ENCODE data around the gene PRR33.

DNA sequence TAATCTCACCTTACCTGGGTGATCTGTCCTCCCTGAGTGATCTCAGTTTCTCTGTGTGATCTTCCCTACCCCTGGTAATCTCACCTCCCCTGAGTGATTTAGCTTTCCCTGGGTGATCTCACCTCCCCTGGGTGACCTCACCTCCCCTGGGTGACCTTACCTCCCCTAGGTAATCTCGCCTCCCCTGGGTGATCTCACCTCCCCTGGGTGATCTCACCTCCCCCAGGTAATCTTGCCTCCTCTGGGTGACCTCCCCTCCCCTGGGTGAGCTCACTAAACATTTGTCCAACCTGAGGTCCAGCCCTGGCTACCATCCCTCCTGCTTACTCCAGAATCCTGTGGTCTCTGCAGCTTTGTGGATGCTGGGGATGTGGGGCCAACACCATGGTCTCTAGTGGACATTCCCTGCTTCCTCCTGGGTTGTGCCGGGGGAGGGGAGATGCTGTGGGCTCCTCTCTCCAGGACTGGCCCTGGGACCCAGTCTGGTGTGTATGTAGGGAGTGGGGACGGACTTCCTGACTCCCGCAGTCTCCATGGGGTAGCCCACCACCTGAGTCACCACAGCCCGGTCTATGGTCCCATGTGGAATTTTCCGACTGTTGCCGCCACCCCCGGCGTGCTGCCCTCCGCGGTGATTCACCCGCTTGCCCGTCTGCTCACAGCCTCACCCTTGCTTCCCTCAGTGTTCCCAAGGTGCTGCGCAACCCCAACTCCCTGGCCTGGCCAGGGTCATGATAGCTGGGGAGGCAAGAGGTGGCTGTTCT is 28.9 kb downstream of the PRR33 start:
- TF ChIP-seq POLR2AphosphoS5 (IDR thresholded peaks at IDR 0.05; ENCODE audit: insufficient read depth in 1 of 2, low read depth in 1 of 2) = no peak
- TF ChIP-seq, protein P1, sequence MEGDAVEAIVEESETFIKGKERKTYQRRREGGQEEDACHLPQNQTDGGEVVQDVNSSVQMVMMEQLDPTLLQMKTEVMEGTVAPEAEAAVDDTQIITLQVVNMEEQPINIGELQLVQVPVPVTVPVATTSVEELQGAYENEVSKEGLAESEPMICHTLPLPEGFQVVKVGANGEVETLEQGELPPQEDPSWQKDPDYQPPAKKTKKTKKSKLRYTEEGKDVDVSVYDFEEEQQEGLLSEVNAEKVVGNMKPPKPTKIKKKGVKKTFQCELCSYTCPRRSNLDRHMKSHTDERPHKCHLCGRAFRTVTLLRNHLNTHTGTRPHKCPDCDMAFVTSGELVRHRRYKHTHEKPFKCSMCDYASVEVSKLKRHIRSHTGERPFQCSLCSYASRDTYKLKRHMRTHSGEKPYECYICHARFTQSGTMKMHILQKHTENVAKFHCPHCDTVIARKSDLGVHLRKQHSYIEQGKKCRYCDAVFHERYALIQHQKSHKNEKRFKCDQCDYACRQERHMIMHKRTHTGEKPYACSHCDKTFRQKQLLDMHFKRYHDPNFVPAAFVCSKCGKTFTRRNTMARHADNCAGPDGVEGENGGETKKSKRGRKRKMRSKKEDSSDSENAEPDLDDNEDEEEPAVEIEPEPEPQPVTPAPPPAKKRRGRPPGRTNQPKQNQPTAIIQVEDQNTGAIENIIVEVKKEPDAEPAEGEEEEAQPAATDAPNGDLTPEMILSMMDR (IDR thresholded peaks at IDR 0.05) = no peak
